ENCODE results near the gene RRP1B. TPM values are rescaled to one million over a fixed set of nuclear protein-coding genes. Genes with fewer than 3 reads are reported as not detected.

RRP1B gene
- total and polyA plus RNA-seq, 2 of the 13 experiments (the other 11 are each of a cell fraction or from before 2014, with no cell fraction given): 16.3 to 46.2 TPM

DNA sequence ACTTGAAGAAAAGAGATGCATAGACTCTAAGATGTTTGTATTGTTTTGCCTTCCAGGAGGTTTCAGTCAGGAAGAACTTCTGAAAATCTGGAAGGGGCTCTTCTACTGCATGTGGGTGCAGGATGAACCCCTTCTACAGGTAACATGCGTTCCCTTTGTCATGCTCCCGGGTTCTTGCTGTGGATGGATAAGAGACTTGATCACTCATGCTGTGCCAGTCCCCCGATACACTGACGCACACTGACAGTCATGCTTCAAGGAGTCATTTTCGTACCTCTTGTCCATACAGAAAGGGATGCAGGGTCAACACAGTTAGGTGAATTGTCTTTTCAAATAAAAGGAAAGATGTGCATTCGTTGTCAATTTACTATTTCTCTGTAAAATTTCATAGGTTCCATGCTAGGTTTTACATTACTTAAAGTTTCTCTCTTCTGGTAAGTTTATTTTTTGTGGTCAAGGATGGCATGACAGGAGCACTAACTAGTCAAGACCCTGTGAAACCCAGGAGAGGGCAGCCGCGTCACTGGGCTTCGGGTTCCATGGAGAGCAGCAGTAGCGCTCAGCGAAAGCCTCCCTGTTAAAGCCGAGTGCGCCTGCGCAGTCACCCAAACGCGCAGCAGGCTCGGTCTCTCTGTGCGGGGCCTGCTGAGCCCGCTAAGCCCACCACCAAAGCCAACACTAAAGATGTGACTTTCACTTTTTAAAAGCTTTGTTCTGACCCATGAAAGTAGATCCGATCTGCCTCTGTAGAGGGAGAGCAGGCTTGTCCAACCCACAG is 10.7 kb downstream of the RRP1B start:
- H3K27me3 ChIP-seq (ENCODE audit: control insufficient read depth in 1 of 2, insufficient read depth in 2 of 2, low read length in 2 of 2): no peaks in the 10 kb centered on the region
- TSS peak; percentile 14 for BruUV-seq (replicated peaks)
- POLR2A ChIA-PET: no interaction called here

More for the DNA sequence above, 10.7 kb downstream of the RRP1B start:
- Histone ChIP-seq H3K27ac (ENCODE audit: extremely low read length, insufficient read depth, low read length) (no peak overlapping the region), H3K9ac (ENCODE audit: insufficient read depth, low read depth, low read length) (no peak overlapping the region), H4K20me1 (ENCODE audit: insufficient read depth, low read length) (peaks cover 8% of the 10 kb centered on the region), H3K4me2 (ENCODE audit: low read depth, low read length) (no peak overlapping the region), H3K79me2 (ENCODE audit: insufficient read depth, low read length) (peaks cover 55% of the 10 kb centered on the region), H3K36me3 (replicated peaks in 1 of 2; ENCODE audit: control insufficient read depth in 1 of 2, insufficient read depth in 2 of 2, low read length in 2 of 2) (peaks cover 10 to 67% of the 10 kb centered on the region in 2 experiments), H3K9me3 (ENCODE audit: low read length) (no peaks in the 10 kb centered on the region), H3K4me1 (ENCODE audit: insufficient read depth, low read length) (peaks cover 28% of the 10 kb centered on the region), H3K4me3 (replicated peaks in 1 of 3; ENCODE audit: insufficient read depth in 1 of 3, low read depth in 2 of 3, low read length in 3 of 3) (no peak overlapping the region), H2AFZ (ENCODE audit: low read length) (no peak overlapping the region)
- TF ChIP-seq, protein P1, sequence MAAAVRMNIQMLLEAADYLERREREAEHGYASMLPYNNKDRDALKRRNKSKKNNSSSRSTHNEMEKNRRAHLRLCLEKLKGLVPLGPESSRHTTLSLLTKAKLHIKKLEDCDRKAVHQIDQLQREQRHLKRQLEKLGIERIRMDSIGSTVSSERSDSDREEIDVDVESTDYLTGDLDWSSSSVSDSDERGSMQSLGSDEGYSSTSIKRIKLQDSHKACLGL (CRISPR knock-in tag; IDR thresholded peaks at IDR 0.05): no peak
- no peak for TF ChIP-seq REXO4 (CRISPR knock-in tag; IDR thresholded peaks at IDR 0.05; ENCODE audit: borderline replicate concordance)
- TF ChIP-seq, protein P2, sequence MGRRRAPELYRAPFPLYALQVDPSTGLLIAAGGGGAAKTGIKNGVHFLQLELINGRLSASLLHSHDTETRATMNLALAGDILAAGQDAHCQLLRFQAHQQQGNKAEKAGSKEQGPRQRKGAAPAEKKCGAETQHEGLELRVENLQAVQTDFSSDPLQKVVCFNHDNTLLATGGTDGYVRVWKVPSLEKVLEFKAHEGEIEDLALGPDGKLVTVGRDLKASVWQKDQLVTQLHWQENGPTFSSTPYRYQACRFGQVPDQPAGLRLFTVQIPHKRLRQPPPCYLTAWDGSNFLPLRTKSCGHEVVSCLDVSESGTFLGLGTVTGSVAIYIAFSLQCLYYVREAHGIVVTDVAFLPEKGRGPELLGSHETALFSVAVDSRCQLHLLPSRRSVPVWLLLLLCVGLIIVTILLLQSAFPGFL (CRISPR knock-in tag; IDR thresholded peaks at IDR 0.05): no peak
- TF ChIP-seq ZNF34 (CRISPR knock-in tag; IDR thresholded peaks at IDR 0.05; ENCODE audit: borderline replicate concordance): no peak
- no peak for TF ChIP-seq ZNF781 (CRISPR knock-in tag; IDR thresholded peaks at IDR 0.05; ENCODE audit: borderline replicate concordance, not compliant biosample characterization)
- TF ChIP-seq, protein P3, sequence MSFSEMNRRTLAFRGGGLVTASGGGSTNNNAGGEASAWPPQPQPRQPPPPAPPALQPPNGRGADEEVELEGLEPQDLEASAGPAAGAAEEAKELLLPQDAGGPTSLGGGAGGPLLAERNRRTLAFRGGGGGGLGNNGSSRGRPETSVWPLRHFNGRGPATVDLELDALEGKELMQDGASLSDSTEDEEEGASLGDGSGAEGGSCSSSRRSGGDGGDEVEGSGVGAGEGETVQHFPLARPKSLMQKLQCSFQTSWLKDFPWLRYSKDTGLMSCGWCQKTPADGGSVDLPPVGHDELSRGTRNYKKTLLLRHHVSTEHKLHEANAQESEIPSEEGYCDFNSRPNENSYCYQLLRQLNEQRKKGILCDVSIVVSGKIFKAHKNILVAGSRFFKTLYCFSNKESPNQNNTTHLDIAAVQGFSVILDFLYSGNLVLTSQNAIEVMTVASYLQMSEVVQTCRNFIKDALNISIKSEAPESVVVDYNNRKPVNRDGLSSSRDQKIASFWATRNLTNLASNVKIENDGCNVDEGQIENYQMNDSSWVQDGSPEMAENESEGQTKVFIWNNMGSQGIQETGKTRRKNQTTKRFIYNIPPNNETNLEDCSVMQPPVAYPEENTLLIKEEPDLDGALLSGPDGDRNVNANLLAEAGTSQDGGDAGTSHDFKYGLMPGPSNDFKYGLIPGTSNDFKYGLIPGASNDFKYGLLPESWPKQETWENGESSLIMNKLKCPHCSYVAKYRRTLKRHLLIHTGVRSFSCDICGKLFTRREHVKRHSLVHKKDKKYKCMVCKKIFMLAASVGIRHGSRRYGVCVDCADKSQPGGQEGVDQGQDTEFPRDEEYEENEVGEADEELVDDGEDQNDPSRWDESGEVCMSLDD (CRISPR knock-in tag; IDR thresholded peaks at IDR 0.05; ENCODE audit: borderline replicate concordance): no peak
- no peak for TF ChIP-seq DR1 (CRISPR knock-in tag; IDR thresholded peaks at IDR 0.05)
- TF ChIP-seq, protein P4, sequence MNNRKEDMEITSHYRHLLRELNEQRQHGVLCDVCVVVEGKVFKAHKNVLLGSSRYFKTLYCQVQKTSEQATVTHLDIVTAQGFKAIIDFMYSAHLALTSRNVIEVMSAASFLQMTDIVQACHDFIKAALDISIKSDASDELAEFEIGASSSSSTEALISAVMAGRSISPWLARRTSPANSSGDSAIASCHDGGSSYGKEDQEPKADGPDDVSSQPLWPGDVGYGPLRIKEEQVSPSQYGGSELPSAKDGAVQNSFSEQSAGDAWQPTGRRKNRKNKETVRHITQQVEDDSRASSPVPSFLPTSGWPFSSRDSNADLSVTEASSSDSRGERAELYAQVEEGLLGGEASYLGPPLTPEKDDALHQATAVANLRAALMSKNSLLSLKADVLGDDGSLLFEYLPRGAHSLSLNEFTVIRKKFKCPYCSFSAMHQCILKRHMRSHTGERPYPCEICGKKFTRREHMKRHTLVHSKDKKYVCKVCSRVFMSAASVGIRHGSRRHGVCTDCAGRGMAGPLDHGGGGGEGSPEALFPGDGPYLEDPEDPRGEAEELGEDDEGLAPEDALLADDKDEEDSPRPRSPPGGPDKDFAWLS (CRISPR knock-in tag; IDR thresholded peaks at IDR 0.05; ENCODE audit: borderline replicate concordance): no peak
- TF ChIP-seq BRCA1 (CRISPR knock-in tag; IDR thresholded peaks at IDR 0.05): no peak
- no peak for TF ChIP-seq ZNF674 (CRISPR knock-in tag; IDR thresholded peaks at IDR 0.05; ENCODE audit: low read depth)
- no peak for TF ChIP-seq ZNF788 (CRISPR knock-in tag; IDR thresholded peaks at IDR 0.05; ENCODE audit: borderline replicate concordance)
- no peak for TF ChIP-seq ZBTB38 (CRISPR knock-in tag; IDR thresholded peaks at IDR 0.05)
- in situ Hi-C loops (cut with HindIII; ENCODE audit: extremely low pct_ligation_motif_present, low pct_unique_long_range_greater_than_20kb) (no loop called here), intact Hi-C loops (cut with micrococcal nuclease; ENCODE audit: unreplicated experiment) (no loop called here)
- WGBS (ENCODE audit: low lambda C conversion rate): 91% methylated on average over 11 of the region's 20 CpGs
- ATAC-seq (no peak), DNase-seq (ENCODE audit: low spot score) (no peak), FAIRE-seq (no peak)
- CTCF ChIA-PET (ENCODE audit: low intra/inter-chr PET ratio, low total read pairs): no interaction called here
